ENCODE measurements around the gene ANXA2R.
A peak's percentile ranks its signal among the peaks of the same experiment; 100 is the strongest.

The ANXA2R gene

DNA sequence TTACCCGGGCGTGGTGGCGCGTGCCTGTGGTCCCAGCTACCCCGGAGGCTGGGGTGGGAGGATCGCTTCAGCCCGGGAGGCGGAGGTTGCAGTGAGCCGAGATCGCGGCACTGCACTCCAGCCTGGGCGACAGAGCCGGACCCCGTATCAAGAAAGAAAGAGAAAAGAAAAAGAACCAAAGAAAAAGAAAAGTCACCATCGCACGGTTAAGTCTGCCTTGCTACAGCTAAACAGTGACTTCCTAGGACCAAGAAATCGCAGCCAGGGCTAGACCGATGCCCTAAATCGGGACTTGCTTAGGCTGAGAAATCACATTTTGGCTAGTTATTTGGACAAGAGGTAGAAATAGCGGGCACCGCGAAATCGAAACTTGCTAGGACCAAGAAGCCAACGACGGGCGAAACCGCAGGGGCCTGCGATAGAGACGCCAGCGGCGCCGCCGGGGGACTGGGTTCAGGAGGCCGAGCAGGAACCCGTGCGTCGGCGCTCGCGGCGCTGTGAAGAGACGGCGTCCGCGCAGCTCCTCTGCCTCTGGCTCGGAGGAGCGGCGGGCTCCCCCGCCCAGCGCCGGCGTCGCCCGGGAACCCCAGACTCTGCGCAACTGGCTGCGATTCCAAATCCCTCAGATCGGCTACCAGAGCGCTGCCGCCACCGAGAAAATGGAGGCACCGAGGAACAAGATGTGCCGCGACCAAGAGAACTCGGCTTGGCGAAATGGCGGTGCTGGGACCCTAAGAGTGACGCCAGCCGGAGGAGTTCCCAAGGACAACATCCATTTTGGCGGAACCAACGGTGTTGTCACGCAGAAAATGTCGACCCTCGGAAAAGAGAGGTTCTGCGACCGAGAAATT is 26.1 kb upstream of the ANXA2R start (continued):
- TF ChIP-seq, protein P1, sequence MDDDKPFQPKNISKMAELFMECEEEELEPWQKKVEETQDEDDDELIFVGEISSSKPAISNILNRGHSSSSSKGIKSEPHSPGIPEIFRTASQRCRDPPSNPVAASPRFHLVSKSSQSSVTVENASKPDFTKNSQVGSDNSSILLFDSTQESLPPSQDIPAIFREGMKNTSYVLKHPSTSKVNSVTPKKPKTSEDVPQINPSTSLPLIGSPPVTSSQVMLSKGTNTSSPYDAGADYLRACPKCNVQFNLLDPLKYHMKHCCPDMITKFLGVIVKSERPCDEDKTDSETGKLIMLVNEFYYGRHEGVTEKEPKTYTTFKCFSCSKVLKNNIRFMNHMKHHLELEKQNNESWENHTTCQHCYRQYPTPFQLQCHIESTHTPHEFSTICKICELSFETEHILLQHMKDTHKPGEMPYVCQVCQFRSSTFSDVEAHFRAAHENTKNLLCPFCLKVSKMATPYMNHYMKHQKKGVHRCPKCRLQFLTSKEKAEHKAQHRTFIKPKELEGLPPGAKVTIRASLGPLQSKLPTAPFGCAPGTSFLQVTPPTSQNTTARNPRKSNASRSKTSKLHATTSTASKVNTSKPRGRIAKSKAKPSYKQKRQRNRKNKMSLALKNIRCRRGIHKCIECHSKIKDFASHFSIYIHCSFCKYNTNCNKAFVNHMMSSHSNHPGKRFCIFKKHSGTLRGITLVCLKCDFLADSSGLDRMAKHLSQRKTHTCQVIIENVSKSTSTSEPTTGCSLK (tag by site-specific recombination; IDR thresholded peaks at IDR 0.05) = no peak
- no peak for TF ChIP-seq ZNF510 (tag by site-specific recombination; IDR thresholded peaks at IDR 0.05; ENCODE audit: insufficient replicate concordance)
- TF ChIP-seq, protein P2, sequence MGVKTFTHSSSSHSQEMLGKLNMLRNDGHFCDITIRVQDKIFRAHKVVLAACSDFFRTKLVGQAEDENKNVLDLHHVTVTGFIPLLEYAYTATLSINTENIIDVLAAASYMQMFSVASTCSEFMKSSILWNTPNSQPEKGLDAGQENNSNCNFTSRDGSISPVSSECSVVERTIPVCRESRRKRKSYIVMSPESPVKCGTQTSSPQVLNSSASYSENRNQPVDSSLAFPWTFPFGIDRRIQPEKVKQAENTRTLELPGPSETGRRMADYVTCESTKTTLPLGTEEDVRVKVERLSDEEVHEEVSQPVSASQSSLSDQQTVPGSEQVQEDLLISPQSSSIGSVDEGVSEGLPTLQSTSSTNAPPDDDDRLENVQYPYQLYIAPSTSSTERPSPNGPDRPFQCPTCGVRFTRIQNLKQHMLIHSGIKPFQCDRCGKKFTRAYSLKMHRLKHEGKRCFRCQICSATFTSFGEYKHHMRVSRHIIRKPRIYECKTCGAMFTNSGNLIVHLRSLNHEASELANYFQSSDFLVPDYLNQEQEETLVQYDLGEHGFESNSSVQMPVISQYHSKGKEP (tag by site-specific recombination; IDR thresholded peaks at IDR 0.05) = no peak
- peak; percentile 15; the same call in 1 of the 2 replicates for TF ChIP-seq ZBTB21 (tag by site-specific recombination; IDR thresholded peaks at IDR 0.05)
- peak; percentile 76 for TF ChIP-seq ZNF366 (tag by site-specific recombination; conservative IDR thresholded peaks at IDR 0.05)
- TF ChIP-seq, protein P3, sequence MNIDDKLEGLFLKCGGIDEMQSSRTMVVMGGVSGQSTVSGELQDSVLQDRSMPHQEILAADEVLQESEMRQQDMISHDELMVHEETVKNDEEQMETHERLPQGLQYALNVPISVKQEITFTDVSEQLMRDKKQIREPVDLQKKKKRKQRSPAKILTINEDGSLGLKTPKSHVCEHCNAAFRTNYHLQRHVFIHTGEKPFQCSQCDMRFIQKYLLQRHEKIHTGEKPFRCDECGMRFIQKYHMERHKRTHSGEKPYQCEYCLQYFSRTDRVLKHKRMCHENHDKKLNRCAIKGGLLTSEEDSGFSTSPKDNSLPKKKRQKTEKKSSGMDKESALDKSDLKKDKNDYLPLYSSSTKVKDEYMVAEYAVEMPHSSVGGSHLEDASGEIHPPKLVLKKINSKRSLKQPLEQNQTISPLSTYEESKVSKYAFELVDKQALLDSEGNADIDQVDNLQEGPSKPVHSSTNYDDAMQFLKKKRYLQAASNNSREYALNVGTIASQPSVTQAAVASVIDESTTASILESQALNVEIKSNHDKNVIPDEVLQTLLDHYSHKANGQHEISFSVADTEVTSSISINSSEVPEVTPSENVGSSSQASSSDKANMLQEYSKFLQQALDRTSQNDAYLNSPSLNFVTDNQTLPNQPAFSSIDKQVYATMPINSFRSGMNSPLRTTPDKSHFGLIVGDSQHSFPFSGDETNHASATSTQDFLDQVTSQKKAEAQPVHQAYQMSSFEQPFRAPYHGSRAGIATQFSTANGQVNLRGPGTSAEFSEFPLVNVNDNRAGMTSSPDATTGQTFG (tag by site-specific recombination; IDR thresholded peaks at IDR 0.05; ENCODE audit: borderline replicate concordance) = peak; percentile 8; the same call in 1 of the 2 replicates
- no peak for TF ChIP-seq ZNF48 (tag by site-specific recombination; IDR thresholded peaks at IDR 0.05)
- TF ChIP-seq WT1 (tag by site-specific recombination; IDR thresholded peaks at IDR 0.05) = 0 out of 2 replicates have a peak, but pooled peaks have one; percentile 7
- TF ChIP-seq, protein P4, sequence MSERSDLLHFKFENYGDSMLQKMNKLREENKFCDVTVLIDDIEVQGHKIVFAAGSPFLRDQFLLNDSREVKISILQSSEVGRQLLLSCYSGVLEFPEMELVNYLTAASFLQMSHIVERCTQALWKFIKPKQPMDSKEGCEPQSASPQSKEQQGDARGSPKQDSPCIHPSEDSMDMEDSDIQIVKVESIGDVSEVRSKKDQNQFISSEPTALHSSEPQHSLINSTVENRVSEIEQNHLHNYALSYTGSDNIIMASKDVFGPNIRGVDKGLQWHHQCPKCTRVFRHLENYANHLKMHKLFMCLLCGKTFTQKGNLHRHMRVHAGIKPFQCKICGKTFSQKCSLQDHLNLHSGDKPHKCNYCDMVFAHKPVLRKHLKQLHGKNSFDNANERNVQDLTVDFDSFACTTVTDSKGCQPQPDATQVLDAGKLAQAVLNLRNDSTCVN (tag by site-specific recombination; optimal IDR thresholded peaks at IDR 0.05) = peak; percentile 78
- no peak for TF ChIP-seq ZIC2 (tag by site-specific recombination; IDR thresholded peaks at IDR 0.05)
- TF ChIP-seq, protein P5, sequence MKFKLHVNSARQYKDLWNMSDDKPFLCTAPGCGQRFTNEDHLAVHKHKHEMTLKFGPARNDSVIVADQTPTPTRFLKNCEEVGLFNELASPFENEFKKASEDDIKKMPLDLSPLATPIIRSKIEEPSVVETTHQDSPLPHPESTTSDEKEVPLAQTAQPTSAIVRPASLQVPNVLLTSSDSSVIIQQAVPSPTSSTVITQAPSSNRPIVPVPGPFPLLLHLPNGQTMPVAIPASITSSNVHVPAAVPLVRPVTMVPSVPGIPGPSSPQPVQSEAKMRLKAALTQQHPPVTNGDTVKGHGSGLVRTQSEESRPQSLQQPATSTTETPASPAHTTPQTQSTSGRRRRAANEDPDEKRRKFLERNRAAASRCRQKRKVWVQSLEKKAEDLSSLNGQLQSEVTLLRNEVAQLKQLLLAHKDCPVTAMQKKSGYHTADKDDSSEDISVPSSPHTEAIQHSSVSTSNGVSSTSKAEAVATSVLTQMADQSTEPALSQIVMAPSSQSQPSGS (tag by site-specific recombination; IDR thresholded peaks at IDR 0.05; ENCODE audit: low read depth) = peak; percentile 45; the same call in 1 of the 2 replicates
- peak; percentile 82 for TF ChIP-seq ZNF394 (tag by site-specific recombination; IDR thresholded peaks at IDR 0.05; ENCODE audit: borderline replicate concordance)
- TF ChIP-seq KLF16 (tag by site-specific recombination; IDR thresholded peaks at IDR 0.05) = peak; percentile 57; the same call in 1 of the 2 replicates
- TF ChIP-seq, protein P6, sequence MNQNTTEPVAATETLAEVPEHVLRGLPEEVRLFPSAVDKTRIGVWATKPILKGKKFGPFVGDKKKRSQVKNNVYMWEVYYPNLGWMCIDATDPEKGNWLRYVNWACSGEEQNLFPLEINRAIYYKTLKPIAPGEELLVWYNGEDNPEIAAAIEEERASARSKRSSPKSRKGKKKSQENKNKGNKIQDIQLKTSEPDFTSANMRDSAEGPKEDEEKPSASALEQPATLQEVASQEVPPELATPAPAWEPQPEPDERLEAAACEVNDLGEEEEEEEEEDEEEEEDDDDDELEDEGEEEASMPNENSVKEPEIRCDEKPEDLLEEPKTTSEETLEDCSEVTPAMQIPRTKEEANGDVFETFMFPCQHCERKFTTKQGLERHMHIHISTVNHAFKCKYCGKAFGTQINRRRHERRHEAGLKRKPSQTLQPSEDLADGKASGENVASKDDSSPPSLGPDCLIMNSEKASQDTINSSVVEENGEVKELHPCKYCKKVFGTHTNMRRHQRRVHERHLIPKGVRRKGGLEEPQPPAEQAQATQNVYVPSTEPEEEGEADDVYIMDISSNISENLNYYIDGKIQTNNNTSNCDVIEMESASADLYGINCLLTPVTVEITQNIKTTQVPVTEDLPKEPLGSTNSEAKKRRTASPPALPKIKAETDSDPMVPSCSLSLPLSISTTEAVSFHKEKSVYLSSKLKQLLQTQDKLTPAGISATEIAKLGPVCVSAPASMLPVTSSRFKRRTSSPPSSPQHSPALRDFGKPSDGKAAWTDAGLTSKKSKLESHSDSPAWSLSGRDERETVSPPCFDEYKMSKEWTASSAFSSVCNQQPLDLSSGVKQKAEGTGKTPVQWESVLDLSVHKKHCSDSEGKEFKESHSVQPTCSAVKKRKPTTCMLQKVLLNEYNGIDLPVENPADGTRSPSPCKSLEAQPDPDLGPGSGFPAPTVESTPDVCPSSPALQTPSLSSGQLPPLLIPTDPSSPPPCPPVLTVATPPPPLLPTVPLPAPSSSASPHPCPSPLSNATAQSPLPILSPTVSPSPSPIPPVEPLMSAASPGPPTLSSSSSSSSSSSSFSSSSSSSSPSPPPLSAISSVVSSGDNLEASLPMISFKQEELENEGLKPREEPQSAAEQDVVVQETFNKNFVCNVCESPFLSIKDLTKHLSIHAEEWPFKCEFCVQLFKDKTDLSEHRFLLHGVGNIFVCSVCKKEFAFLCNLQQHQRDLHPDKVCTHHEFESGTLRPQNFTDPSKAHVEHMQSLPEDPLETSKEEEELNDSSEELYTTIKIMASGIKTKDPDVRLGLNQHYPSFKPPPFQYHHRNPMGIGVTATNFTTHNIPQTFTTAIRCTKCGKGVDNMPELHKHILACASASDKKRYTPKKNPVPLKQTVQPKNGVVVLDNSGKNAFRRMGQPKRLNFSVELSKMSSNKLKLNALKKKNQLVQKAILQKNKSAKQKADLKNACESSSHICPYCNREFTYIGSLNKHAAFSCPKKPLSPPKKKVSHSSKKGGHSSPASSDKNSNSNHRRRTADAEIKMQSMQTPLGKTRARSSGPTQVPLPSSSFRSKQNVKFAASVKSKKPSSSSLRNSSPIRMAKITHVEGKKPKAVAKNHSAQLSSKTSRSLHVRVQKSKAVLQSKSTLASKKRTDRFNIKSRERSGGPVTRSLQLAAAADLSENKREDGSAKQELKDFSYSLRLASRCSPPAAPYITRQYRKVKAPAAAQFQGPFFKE (tag by site-specific recombination; IDR thresholded peaks at IDR 0.05; ENCODE audit: borderline replicate concordance) = no peak
- TF ChIP-seq ZFP69B (tag by site-specific recombination; IDR thresholded peaks at IDR 0.05) = peak; percentile 73
- TF ChIP-seq ZNF501 (tag by site-specific recombination; IDR thresholded peaks at IDR 0.05) = peak; percentile 40; the same call in 1 of the 2 replicates
- TF ChIP-seq ZNF600 (tag by site-specific recombination; IDR thresholded peaks at IDR 0.05) = peak; percentile 71
- peak; percentile 84 for TF ChIP-seq ZBTB17 (tag by site-specific recombination; IDR thresholded peaks at IDR 0.05)
- TF ChIP-seq, protein P7, sequence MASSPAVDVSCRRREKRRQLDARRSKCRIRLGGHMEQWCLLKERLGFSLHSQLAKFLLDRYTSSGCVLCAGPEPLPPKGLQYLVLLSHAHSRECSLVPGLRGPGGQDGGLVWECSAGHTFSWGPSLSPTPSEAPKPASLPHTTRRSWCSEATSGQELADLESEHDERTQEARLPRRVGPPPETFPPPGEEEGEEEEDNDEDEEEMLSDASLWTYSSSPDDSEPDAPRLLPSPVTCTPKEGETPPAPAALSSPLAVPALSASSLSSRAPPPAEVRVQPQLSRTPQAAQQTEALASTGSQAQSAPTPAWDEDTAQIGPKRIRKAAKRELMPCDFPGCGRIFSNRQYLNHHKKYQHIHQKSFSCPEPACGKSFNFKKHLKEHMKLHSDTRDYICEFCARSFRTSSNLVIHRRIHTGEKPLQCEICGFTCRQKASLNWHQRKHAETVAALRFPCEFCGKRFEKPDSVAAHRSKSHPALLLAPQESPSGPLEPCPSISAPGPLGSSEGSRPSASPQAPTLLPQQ (tag by site-specific recombination; IDR thresholded peaks at IDR 0.05) = peak; percentile 88

Measured in HEK293 (cell line).